Panc1 (cell line): ENCODE measurements around the gene ERMARD. TPM values are rescaled to one million over a fixed set of nuclear protein-coding genes. Genes with fewer than 3 reads are reported as not detected.

Experiments
- ATAC-seq: fragments of 200-7000 bp; cut with Tn5 transposase; 2 replicates; pipeline ENCODE4 v1.9.1; 2020; ENCODE audit warnings: mild to moderate bottlenecking, moderate library complexity
- BruUV-seq: library from RNA; stranded (reverse); fragments of 400-500 nt; replicated peaks from 2 replicates; lab custom pipeline; 2021; lab: Mats Ljungman, UMichigan
- CTCF ChIA-PET: fragments of 300-600 bp; sonication (Branson Sonifier 250); formaldehyde crosslinking; loops from one replicate; lab custom pipeline; 2022; ENCODE audit warnings: antibody characterized with exemption; lab: Charles Lee
- POLR2A ChIA-PET: fragments of 300-600 bp; sonication (Branson Sonifier 250); formaldehyde crosslinking; loops from one replicate; lab custom pipeline; 2022; ENCODE audit warnings: antibody characterized with exemption; lab: Charles Lee
- DNase-seq: peaks from one replicate; pipeline ENCODE4 v3.0.0-alpha.2; 2010; ENCODE audit warnings: low read depth, low spot score
- H3K27ac ChIP-seq: 2 replicates; pipeline ENCODE4 v1.5.1; 2011; ENCODE audit warnings: mild to moderate bottlenecking, low read length, inconsistent platforms
- H3K27me3 ChIP-seq: fragments of 200-500 bp; sonication (Bioruptor generic); 2 replicates; pipeline ENCODE4 v1.6.0; 2014; ENCODE audit warnings: low read length, inconsistent platforms; ENCODE audit not compliant: control insufficient read depth, insufficient read depth
- H3K36me3 ChIP-seq: fragments of 200-500 bp; sonication (Bioruptor generic); 2 replicates; pipeline ENCODE4 v1.5.1; 2014; ENCODE audit warnings: inconsistent platforms, mild to moderate bottlenecking, low read length, moderate library complexity; ENCODE audit not compliant: control insufficient read depth, insufficient read depth
- H3K4me1 ChIP-seq: 2 replicates; pipeline ENCODE4 v1.5.1; 2011; ENCODE audit warnings: inconsistent platforms, mild to moderate bottlenecking, low read length, moderate library complexity; ENCODE audit not compliant: control insufficient read depth, insufficient read depth
- H3K4me3 ChIP-seq, 2 experiments: 2 replicates each; pipeline ENCODE4 v1.5.1; 2011 to 2012; ENCODE audit warnings: low read depth in 2 of 2, low read length in 2 of 2, mild to moderate bottlenecking in 2 of 2, inconsistent platforms in 1 of 2, moderate library complexity in 1 of 2
- H3K9me3 ChIP-seq: fragments of 200-500 bp; sonication (Bioruptor generic); 2 replicates; pipeline ENCODE4 v1.5.1; 2014; ENCODE audit warnings: low read depth, mild to moderate bottlenecking, inconsistent platforms, low read length, moderate library complexity; ENCODE audit not compliant: control insufficient read depth, insufficient read depth
- POLR2AphosphoS5 ChIP-seq: IDR thresholded peaks from 2 replicates; pipeline ENCODE4 v1.6.1; 2012; ENCODE audit warnings: mild to moderate bottlenecking, low read depth, low read length, moderate library complexity
- REST ChIP-seq, 2 experiments: IDR thresholded peaks; 2 replicates each; pipeline ENCODE4 v1.6.1; 2011 to 2012; ENCODE audit warnings: low read depth in 2 of 2, control low read depth in 1 of 2, low read length in 1 of 2, mild to moderate bottlenecking in 1 of 2, moderate library complexity in 1 of 2; ENCODE audit not compliant: insufficient read depth in 1 of 2
- SIN3A ChIP-seq: IDR thresholded peaks from 2 replicates; pipeline ENCODE4 v1.6.1; 2012; ENCODE audit warnings: low read depth, mild to moderate bottlenecking, low read length, moderate library complexity, borderline replicate concordance; ENCODE audit not compliant: insufficient read depth
- TCF7L2 ChIP-seq: IDR thresholded peaks from 2 replicates; pipeline ENCODE4 v1.6.1; 2011; ENCODE audit warnings: mild to moderate bottlenecking, low read depth, low read length, inconsistent platforms
- in situ Hi-C: cut with HindIII; loops from 2 replicates; pipeline ENCODE4 v1.10.0; 2016; ENCODE audit warnings: low sequenced_read_pairs, low pct_unique_long_range_greater_than_20kb
- intact Hi-C: fragments of 100-400 bp; cut with micrococcal nuclease; formaldehyde crosslinking; loops from one replicate; pipeline ENCODE4 v1.10.0; 2022; ENCODE audit not compliant: unreplicated experiment
- total RNA-seq: library from RNA; stranded (reverse); gene quantifications from one replicate; pipeline ENCODE4 v1.2.1, GENCODE V29; 2021; ENCODE audit not compliant: unreplicated experiment
- TF ChIP-seq, protein P1 (sequence below): fragments of 450-650 bp; IDR thresholded peaks from 2 replicates; pipeline ENCODE4 v1.5.1; 2017; ENCODE audit warnings: mild to moderate bottlenecking

Gene ERMARD
- total RNA-seq, 1 experiment from 2014 or later = 38.5 TPM

DNA sequence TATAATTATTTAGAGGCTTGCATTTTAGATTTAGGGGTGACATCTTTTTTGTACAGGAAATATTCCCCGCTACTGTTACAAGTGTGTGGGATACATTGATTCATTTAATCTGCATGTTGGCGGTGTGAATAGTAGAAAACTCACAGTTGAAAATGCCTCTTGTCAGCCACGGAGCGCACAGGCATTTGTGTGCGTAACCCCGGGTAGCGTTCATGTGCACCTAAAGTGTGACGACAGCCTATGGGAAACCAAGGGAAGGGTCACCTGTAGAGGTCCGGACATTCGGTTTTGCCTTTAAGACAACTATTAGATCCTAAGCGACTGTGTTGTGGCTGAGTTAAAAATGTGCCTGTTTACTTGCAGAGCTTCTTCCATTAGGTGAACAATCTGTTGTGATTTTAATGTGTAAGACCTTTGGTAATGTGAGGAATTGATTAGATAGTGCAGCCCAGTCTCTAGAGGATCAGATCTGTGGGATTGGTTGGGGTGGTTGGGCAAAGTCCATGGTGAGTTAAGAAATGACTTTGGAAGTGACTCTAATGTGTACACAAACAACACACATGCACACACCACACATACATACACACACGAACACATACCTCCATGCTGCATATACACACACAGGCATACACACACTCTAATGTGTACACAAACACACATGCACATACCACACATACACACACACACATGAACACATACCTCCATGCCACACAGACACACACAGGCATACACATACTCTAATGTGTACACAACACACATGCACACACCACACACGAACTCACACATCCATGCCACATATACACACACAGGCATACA, 15.7 kb downstream of the ERMARD start:
- Histone ChIP-seq H3K9me3 (no peaks in the 10 kb centered on the region), H3K36me3 (peaks cover 13% of the 10 kb centered on the region; the same call in 1 of the 2 replicates), H3K27ac (no peak overlapping the region), H3K4me3 (no peak overlapping the region), H3K4me1 (no peaks in the 10 kb centered on the region), H3K27me3 (no peaks in the 10 kb centered on the region)
- ChIA-PET CTCF (no interaction called here), POLR2A (interaction anchor here (0.6 to 0.7 kb wide), 2 partner anchors 787 to 839 kb away, joined by 3 to 4 read pairs; partner anchors contain the start of gene TBP)
- TF ChIP-seq SIN3A (no peak), POLR2AphosphoS5 (no peak), TCF7L2 (no peak), REST (IDR thresholded peaks at IDR 0.05; ENCODE audit: insufficient read depth in 1 of 2, low read depth in 2 of 2, low read length in 1 of 2) (no peak)
- TF ChIP-seq, protein P1, sequence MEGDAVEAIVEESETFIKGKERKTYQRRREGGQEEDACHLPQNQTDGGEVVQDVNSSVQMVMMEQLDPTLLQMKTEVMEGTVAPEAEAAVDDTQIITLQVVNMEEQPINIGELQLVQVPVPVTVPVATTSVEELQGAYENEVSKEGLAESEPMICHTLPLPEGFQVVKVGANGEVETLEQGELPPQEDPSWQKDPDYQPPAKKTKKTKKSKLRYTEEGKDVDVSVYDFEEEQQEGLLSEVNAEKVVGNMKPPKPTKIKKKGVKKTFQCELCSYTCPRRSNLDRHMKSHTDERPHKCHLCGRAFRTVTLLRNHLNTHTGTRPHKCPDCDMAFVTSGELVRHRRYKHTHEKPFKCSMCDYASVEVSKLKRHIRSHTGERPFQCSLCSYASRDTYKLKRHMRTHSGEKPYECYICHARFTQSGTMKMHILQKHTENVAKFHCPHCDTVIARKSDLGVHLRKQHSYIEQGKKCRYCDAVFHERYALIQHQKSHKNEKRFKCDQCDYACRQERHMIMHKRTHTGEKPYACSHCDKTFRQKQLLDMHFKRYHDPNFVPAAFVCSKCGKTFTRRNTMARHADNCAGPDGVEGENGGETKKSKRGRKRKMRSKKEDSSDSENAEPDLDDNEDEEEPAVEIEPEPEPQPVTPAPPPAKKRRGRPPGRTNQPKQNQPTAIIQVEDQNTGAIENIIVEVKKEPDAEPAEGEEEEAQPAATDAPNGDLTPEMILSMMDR = no peak
- DNase-seq (no peak), ATAC-seq (no peak)
- no TSS peak for BruUV-seq
- intact Hi-C loops = no loop called here
- in situ Hi-C loops = no loop called here

- no peak overlapping the region for H3K27ac ChIP-seq
- H3K9me3 ChIP-seq = no peaks in the 10 kb centered on the region
- ChIA-PET CTCF (no interaction called here), POLR2A (no interaction called here)
- TF ChIP-seq, protein P1 = no peak
- TF ChIP-seq TCF7L2 (no peak), SIN3A (no peak), POLR2AphosphoS5 (no peak), REST (IDR thresholded peaks at IDR 0.05; ENCODE audit: insufficient read depth in 1 of 2, low read depth in 2 of 2, low read length in 1 of 2) (no peak)
- peaks cover 8% of the 10 kb centered on the region; the same call in 1 of the 2 replicates for H3K36me3 ChIP-seq
- intact Hi-C loops (no loop called here), in situ Hi-C loops (no loop called here)
- ATAC-seq (no peak), DNase-seq (no peak)
- H3K4me1 ChIP-seq = no peaks in the 10 kb centered on the region
- H3K4me3 ChIP-seq = no peak overlapping the region
- no TSS peak for BruUV-seq
- H3K27me3 ChIP-seq = no peaks in the 10 kb centered on the region
These were observed 22.9 kb downstream of the ERMARD start for GRCh38 chr6:169774347-169774746.
